T-cell (primary cell): ENCODE data around the gene DLG2. TPM values are rescaled to one million over a fixed set of nuclear protein-coding genes. Genes with fewer than 3 reads are reported as not detected.

Experiments
- ATAC-seq, 4 experiments: fragments of 200-7000 bp in 3 of 4; fragments of 150-1000 bp in 1 of 4; cut with Tn5 transposase; replicated peaks in 1 of 4; 1 replicate in 3 of 4; 2 replicates in 1 of 4; pipeline ENCODE4 v1.10.0; 2021; ENCODE audit warnings: moderate library complexity in 3 of 4, mild to moderate bottlenecking in 2 of 4, moderate number of reproducible peaks in 1 of 4
- CTCF ChIA-PET, 2 donors: fragments of 300-600 bp; sonication (Branson Sonifier 250); formaldehyde crosslinking; loops; one replicate each; lab custom pipeline; 2022; ENCODE audit warnings: antibody characterized with exemption in 2 of 2; lab: Charles Lee
- POLR2A ChIA-PET, 2 donors: fragments of 300-600 bp; sonication (Branson Sonifier 250); formaldehyde crosslinking; loops; one replicate each; lab custom pipeline; 2022; ENCODE audit warnings: antibody characterized with exemption in 2 of 2; lab: Charles Lee
- DNase-seq, 35 experiments: peaks; one replicate each; pipeline versions ENCODE4 v3.0.0 to v3.0.0-alpha.2; 2013 to 2023
- H3K27ac ChIP-seq: one replicate; pipeline ENCODE4 v1.5.1; 2013; ENCODE audit warnings: low read length
- H3K27me3 ChIP-seq, 2 experiments: replicated peaks in 1 of 2; 1 replicate in 1 of 2; 2 replicates in 1 of 2; pipeline versions ENCODE4 v1.6.1 to v1.7.0; 2013; ENCODE audit warnings: low read length in 1 of 2, mixed read lengths in 1 of 2; ENCODE audit not compliant: control insufficient read depth in 2 of 2, insufficient read depth in 2 of 2; ENCODE audit errors: extremely low read depth in 1 of 2
- H3K36me3 ChIP-seq, 2 donors: 1 replicate in 1 of 2; 2 replicates in 1 of 2; pipeline versions ENCODE4 v1.6.1 to v1.7.0; 2013; ENCODE audit warnings: low read length in 1 of 2; ENCODE audit not compliant: control insufficient read depth in 2 of 2, insufficient read depth in 1 of 2; ENCODE audit errors: extremely low read depth in 1 of 2
- H3K4me1 ChIP-seq, 2 experiments: 1 replicate in 1 of 2; 2 replicates in 1 of 2; pipeline versions ENCODE4 v1.6.1 to v1.7.0; 2013; ENCODE audit warnings: low read length in 2 of 2, mixed read lengths in 1 of 2; ENCODE audit not compliant: insufficient read depth in 2 of 2, control insufficient read depth in 1 of 2; ENCODE audit errors: extremely low read depth in 1 of 2
- H3K4me3 ChIP-seq, 2 donors: 1 replicate in 1 of 2; 2 replicates in 1 of 2; pipeline versions ENCODE4 v1.5.1 to v1.7.0; 2013; ENCODE audit warnings: mild to moderate bottlenecking in 2 of 2, low read length in 1 of 2, moderate library complexity in 1 of 2; ENCODE audit not compliant: control insufficient read depth in 1 of 2; ENCODE audit errors: extremely low read depth in 1 of 2
- H3K9me3 ChIP-seq: 2 replicates; pipeline ENCODE4 v1.7.0; 2013
- H3K27ac Mint-ChIP-seq, 2 donors: one replicate each; pipeline ENCODE4 v1.8.0; 2020 to 2021; ENCODE audit warnings: mild to moderate bottlenecking in 2 of 2, mixed read lengths in 2 of 2
- H3K27me3 Mint-ChIP-seq, 2 donors: one replicate each; pipeline ENCODE4 v1.8.0; 2021 to 2022; ENCODE audit warnings: mixed read lengths in 2 of 2
- H3K36me3 Mint-ChIP-seq: one replicate; pipeline ENCODE4 v1.8.0; 2021; ENCODE audit warnings: mixed read lengths
- H3K4me1 Mint-ChIP-seq, 3 donors: one replicate each; pipeline ENCODE4 v1.8.0; 2020 to 2022; ENCODE audit warnings: mixed read lengths in 3 of 3, mild to moderate bottlenecking in 1 of 3
- H3K4me3 Mint-ChIP-seq, 3 donors: one replicate each; pipeline ENCODE4 v1.8.0; 2020 to 2022; ENCODE audit warnings: mild to moderate bottlenecking in 3 of 3, mixed read lengths in 3 of 3, moderate library complexity in 3 of 3
- H3K9me3 Mint-ChIP-seq, 3 donors: one replicate each; pipeline ENCODE4 v1.8.0; 2020 to 2022; ENCODE audit warnings: mixed read lengths in 3 of 3
- WGBS: methylation state at CpG from one replicate; pipeline ENCODE4 v1.1.5; 2013; ENCODE audit warnings: missing lambda C conversion rate; ENCODE audit not compliant: insufficient coverage; 5-methylcytosine and 5-hydroxymethylcytosine counted together
- total RNA-seq, 35 experiments: library from RNA in 6 of 35; stranded (reverse) in 6 of 35; fragments of 120-200 nt in 1 of 35; gene quantifications; one replicate each; pipeline versions ENCODE4 v1.2.1 to v1.2.4 and lab custom pipeline; 2013 to 2026

DLG2 gene
- total RNA-seq, 5 donors from 2014 or later (not counting 1 experiment from before 2014, with no cell fraction given), result 2.3 to 4.1 (median 2.9) TPM

DNA sequence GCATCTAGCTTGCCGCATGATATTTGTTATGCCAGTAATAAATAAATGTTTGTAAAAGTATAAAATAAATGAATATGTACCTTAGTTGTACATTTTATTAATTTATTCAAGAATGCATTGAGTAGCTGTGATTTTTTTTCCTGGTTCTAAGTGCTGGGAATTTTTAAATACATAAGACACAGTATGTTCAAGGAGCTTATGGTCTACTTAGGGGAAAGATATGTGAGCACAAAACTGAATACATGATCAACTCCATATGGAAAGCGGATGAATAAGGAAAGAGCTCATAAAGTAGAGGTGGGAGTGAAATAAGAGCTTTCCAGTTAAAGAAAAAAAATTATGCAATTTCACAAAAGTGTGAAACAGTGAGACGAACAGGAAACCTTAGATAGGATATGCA is 1396.7 kb downstream of the DLG2 start:
- H3K36me3 ChIP-seq, result no peaks in the 10 kb centered on the region
- no peaks in the 10 kb centered on the region for H3K9me3 ChIP-seq
- no peaks in the 10 kb centered on the region for H3K36me3 Mint-ChIP-seq
- CTCF ChIA-PET, result no interaction called here
- no peaks in the 10 kb centered on the region for H3K27me3 Mint-ChIP-seq
- H3K27ac Mint-ChIP-seq, result no peak overlapping the region
- ATAC-seq (no peak), DNase-seq (no peak)
- no peaks in the 10 kb centered on the region for H3K27me3 ChIP-seq
- H3K4me3 ChIP-seq, result no peak overlapping the region
- H3K4me1 Mint-ChIP-seq, result no peaks in the 10 kb centered on the region
- POLR2A ChIA-PET, result interaction anchor here in 1 of 2 donors (0.5 kb wide), 1 partner anchor 23 kb away, joined by 6 read pairs; no protein-coding TSS in a partner anchor
- H3K4me3 Mint-ChIP-seq, result no peak overlapping the region
- H3K9me3 Mint-ChIP-seq, result peaks cover 8 to 24% (median 19%) of the 10 kb centered on the region in 3 donors
- no peaks in the 10 kb centered on the region for H3K4me1 ChIP-seq
- H3K27ac ChIP-seq, result no peak overlapping the region
- WGBS, result 50% methylated on average over 1 of the region's 3 CpGs

DNA sequence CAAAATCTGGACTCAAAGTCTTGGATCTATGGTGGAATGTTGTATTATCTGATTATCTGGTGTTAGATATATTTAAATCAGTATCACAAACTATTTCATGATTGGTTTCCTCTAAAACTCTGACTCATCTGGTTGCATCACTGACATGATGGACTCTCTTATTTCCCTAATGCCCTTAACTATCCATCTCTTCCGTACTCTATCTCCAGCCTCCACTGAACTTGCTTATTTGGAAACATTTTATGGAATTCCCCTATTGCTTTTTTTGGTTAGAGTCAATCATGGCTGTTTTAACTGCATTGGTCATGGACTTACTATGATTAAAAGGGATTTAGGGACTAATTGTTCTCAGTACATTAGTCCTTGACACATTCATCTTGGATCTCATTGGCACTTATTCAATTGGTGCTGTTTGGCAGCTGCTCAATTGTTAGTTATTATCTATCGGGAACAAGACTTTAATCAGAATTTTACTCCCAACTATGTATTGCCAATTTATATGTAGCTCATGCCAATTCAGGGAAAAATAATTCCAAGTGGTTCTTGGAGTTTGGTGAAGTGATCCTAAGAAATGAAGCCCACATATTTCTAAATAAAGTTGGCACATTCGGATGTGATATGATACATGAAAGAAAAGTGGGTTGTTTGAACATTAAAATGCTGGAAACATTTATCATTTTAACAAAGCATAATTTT is 1399.0 kb downstream of the DLG2 start:
- Histone ChIP-seq H3K27me3 (no peaks in the 10 kb centered on the region), H3K36me3 (no peaks in the 10 kb centered on the region), H3K27ac (no peak overlapping the region), H3K4me1 (no peaks in the 10 kb centered on the region), H3K9me3 (no peaks in the 10 kb centered on the region), H3K4me3 (no peak overlapping the region)
- Mint-ChIP-seq H3K4me1 (no peaks in the 10 kb centered on the region), H3K9me3 (peaks cover 5 to 26% (median 16%) of the 10 kb centered on the region in 3 donors), H3K36me3 (no peaks in the 10 kb centered on the region), H3K27ac (no peak overlapping the region), H3K27me3 (no peaks in the 10 kb centered on the region), H3K4me3 (no peak overlapping the region)
- WGBS, result no CpG with 5 or more reads among the region's 3 CpGs
- ATAC-seq (no peak), DNase-seq (no peak)
- ChIA-PET CTCF (no interaction called here), POLR2A (no interaction called here)

DNA sequence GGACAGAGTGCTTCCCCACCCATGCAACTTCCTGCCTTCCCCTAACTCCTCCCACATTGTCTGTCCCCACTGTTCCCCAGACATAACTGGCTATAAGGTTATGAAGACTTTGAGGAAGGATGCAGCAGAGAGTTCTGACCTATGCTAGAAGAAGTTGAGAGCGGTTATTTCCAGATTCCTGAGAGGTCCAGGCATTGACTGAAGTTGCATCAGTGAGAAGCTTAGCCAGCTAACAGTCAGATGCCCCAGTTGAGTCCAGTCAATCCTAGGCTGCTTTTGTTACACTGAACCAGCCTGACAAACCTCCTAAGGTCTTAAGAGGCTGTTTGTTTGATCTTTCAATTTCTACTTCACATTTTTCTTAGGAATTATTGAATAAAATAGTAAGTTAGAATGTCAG is 1403.1 kb downstream of the DLG2 start:
- Mint-ChIP-seq H3K4me3 (no peak overlapping the region), H3K27me3 (no peaks in the 10 kb centered on the region), H3K36me3 (no peaks in the 10 kb centered on the region), H3K4me1 (no peaks in the 10 kb centered on the region), H3K9me3 (peaks cover 9 to 21% (median 20%) of the 10 kb centered on the region in 3 donors), H3K27ac (no peak overlapping the region)
- ChIA-PET CTCF (no interaction called here), POLR2A (no interaction called here)
- no peaks in the 10 kb centered on the region for H3K36me3 ChIP-seq
- 100% methylated on average over 1 of the region's 1 CpG for WGBS
- H3K9me3 ChIP-seq, result no peaks in the 10 kb centered on the region
- H3K4me3 ChIP-seq, result no peak overlapping the region
- no peaks in the 10 kb centered on the region for H3K4me1 ChIP-seq
- no peak overlapping the region for H3K27ac ChIP-seq
- ATAC-seq (no peak), DNase-seq (no peak)
- no peaks in the 10 kb centered on the region for H3K27me3 ChIP-seq

DNA sequence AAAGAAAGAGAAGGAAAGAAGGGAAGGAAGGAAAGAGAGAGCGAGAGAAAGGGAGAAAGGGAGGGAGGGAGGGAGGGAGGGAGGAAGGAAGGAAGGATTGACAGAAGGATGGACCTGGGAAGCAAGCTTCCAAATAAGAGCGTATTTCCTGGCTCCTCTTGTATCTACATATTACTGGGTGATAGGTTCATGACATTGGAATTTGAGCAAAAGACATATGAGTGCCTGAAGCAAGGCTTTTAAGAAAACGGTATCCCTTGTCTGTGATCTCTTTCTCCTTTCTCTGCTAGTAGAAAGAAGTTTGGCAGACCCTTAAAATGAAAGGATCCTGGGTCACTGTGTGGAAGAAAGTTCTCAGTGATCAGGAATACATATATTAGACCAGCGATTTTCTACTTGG is 1408.8 kb downstream of the DLG2 start:
- Mint-ChIP-seq H3K9me3 (peaks cover 15 to 23% (median 15%) of the 10 kb centered on the region in 3 donors), H3K27me3 (no peaks in the 10 kb centered on the region), H3K4me1 (no peaks in the 10 kb centered on the region), H3K36me3 (no peaks in the 10 kb centered on the region), H3K4me3 (no peak overlapping the region), H3K27ac (no peak overlapping the region)
- no peaks in the 10 kb centered on the region for H3K36me3 ChIP-seq
- DNase-seq, result no peak
- H3K27ac ChIP-seq, result no peak overlapping the region
- 100% methylated on average over 1 of the region's 4 CpGs for WGBS
- no peaks in the 10 kb centered on the region for H3K4me1 ChIP-seq
- ATAC-seq, result no peak
- H3K27me3 ChIP-seq, result no peaks in the 10 kb centered on the region
- H3K4me3 ChIP-seq, result no peak overlapping the region
- H3K9me3 ChIP-seq, result no peaks in the 10 kb centered on the region
- ChIA-PET POLR2A (no interaction called here), CTCF (no interaction called here)

DNA sequence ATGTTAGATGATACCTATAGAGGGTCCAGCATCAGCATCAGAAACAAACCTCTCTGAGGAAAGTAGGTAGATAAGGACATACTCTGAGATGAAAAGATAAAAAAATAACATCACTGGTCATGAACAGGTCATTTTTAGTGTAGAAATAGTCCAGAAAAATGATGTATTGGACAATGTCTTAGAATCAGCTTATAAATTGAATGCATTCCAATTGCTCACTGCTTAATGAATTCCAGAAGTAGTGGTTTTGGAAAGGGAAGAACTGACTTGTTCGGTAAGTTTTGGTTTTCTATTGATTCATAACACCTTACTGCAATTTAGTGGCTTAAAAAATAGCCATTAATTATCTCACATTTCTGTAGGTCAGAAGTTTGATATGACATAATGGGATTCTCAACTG is 1411.5 kb downstream of the DLG2 start:
- no peaks in the 10 kb centered on the region for H3K36me3 ChIP-seq
- ATAC-seq (no peak), DNase-seq (no peak)
- H3K27ac ChIP-seq, result no peak overlapping the region
- ChIA-PET CTCF (no interaction called here), POLR2A (no interaction called here)
- H3K4me3 ChIP-seq, result no peak overlapping the region
- no peaks in the 10 kb centered on the region for H3K9me3 ChIP-seq
- no peaks in the 10 kb centered on the region for H3K4me1 ChIP-seq
- Mint-ChIP-seq H3K27me3 (no peaks in the 10 kb centered on the region), H3K27ac (no peak overlapping the region), H3K36me3 (no peaks in the 10 kb centered on the region), H3K9me3 (peaks cover 15 to 27% (median 19%) of the 10 kb centered on the region in 3 donors), H3K4me1 (no peaks in the 10 kb centered on the region), H3K4me3 (no peak overlapping the region)
- H3K27me3 ChIP-seq, result no peaks in the 10 kb centered on the region
- WGBS, result no CpG with 5 or more reads among the region's 1 CpG

DNA sequence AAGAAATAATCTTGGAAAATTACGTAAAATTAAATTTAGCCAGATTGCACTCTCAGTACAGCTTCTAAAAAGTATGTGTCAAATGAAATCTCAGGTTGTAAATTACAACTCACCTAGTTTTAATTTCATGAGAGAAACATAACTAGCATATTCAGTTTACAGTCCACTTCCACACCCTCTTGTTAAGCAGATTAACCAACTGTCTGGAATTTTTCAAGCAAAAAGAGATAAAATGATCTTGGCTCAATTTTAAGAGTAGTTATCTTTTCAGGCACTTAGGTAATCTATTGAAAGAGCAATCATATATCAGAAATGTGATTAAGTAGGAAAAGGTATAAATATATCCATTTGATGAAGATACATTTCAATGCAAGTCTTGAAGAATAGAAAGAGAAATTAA is 1412.6 kb downstream of the DLG2 start:
- ChIA-PET POLR2A (no interaction called here), CTCF (no interaction called here)
- Histone ChIP-seq H3K36me3 (no peaks in the 10 kb centered on the region), H3K27ac (no peak overlapping the region), H3K4me3 (no peak overlapping the region), H3K27me3 (no peaks in the 10 kb centered on the region), H3K4me1 (no peaks in the 10 kb centered on the region), H3K9me3 (no peaks in the 10 kb centered on the region)
- no peak for ATAC-seq
- peaks cover 11 to 19% (median 13%) of the 10 kb centered on the region in 3 donors for H3K9me3 Mint-ChIP-seq
- H3K36me3 Mint-ChIP-seq, result no peaks in the 10 kb centered on the region
- no peak overlapping the region for H3K4me3 Mint-ChIP-seq
- no peaks in the 10 kb centered on the region for H3K27me3 Mint-ChIP-seq
- WGBS, result no CpG with 5 or more reads among the region's 1 CpG
- no peak overlapping the region for H3K27ac Mint-ChIP-seq
- DNase-seq, result no peak
- no peaks in the 10 kb centered on the region for H3K4me1 Mint-ChIP-seq
